Measurements from ENCODE around the gene IL17C. TPM values are rescaled to one million over a fixed set of nuclear protein-coding genes. Genes with fewer than 3 reads are reported as not detected.

Gene IL17C
- polyA plus RNA-seq, 1 of the 3 experiments (the other 2 are of a cell fraction) = 0.07 TPM

DNA sequence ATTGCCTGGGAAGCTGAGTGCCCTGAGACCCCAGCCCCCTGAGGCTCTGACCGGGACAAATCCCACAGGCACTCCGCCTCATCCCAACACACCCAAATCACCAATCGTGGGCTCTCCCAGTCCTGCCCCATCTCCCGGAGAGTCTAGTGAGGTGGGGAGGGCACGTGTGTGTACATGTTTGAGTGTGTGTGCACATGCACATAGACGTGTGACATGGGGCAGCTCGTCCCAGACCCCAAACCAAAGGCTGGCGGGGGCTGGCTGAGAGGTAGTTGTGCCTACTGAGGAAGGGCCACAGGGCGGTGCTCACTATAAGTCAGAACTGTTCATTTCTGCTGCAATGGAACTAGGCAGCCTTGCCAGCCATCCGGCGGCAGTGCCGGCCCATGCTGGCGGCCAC lies 39.3 kb downstream of the IL17C start:
- ChIA-PET POLR2A (no interaction called here), CTCF (no interaction called here)
- DNase-seq = no peak
- Histone ChIP-seq H3K4me3 (ENCODE audit: low read depth in 2 of 2, low read length in 1 of 2) (no peak overlapping the region), H2AFZ (ENCODE audit: low read depth) (no peak overlapping the region), H3K4me2 (no peak overlapping the region), H3K27me3 (ENCODE audit: insufficient read depth) (no peaks in the 10 kb centered on the region), H3K9me2 (no peaks in the 10 kb centered on the region), H3K4me1 (ENCODE audit: control insufficient read depth in 1 of 2, insufficient read depth in 2 of 2, low read depth in 1 of 2, low read length in 1 of 2) (peaks cover 0 to 5% of the 10 kb centered on the region in 2 experiments; a peak in 1 of 4 replicates), H4K20me1 (ENCODE audit: insufficient read depth) (no peaks in the 10 kb centered on the region), H3K79me2 (ENCODE audit: insufficient read depth) (no peaks in the 10 kb centered on the region), H3K9ac (no peak overlapping the region), H3F3A (replicated peaks; ENCODE audit: insufficient read depth) (no peaks in the 10 kb centered on the region), H3K9me3 (no peaks in the 10 kb centered on the region), H3K27ac (ENCODE audit: low read depth in 2 of 2, low read length in 1 of 2) (no peak overlapping the region), H3K36me3 (replicated peaks in 1 of 2; ENCODE audit: control insufficient read depth in 1 of 2, insufficient read depth in 2 of 2, low read length in 1 of 2) (no peaks in the 10 kb centered on the region)
- no peak for TF ChIP-seq IRF3 (IDR thresholded peaks at IDR 0.05; ENCODE audit: low read depth, low read length)
- no peak for TF ChIP-seq EZH2phosphoT487 (IDR thresholded peaks at IDR 0.05; ENCODE audit: borderline replicate concordance, low read depth)
- no peak for TF ChIP-seq MXI1 (IDR thresholded peaks at IDR 0.05; ENCODE audit: low read depth, low read length)
- no peak for TF ChIP-seq POLR2AphosphoS5 (IDR thresholded peaks at IDR 0.05; ENCODE audit: low read depth, low read length)
- no peak for TF ChIP-seq CHD2 (IDR thresholded peaks at IDR 0.05; ENCODE audit: low read length, partially characterized antibody)
- TF ChIP-seq MEF2A (IDR thresholded peaks at IDR 0.05; ENCODE audit: borderline replicate concordance, low read depth) = no peak
- TF ChIP-seq JUND (IDR thresholded peaks at IDR 0.05) = no peak
- no peak for TF ChIP-seq RXRA (IDR thresholded peaks at IDR 0.05; ENCODE audit: borderline replicate concordance, low read depth)
- TF ChIP-seq, protein P1, sequence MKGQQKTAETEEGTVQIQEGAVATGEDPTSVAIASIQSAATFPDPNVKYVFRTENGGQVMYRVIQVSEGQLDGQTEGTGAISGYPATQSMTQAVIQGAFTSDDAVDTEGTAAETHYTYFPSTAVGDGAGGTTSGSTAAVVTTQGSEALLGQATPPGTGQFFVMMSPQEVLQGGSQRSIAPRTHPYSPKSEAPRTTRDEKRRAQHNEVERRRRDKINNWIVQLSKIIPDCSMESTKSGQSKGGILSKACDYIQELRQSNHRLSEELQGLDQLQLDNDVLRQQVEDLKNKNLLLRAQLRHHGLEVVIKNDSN (IDR thresholded peaks at IDR 0.05; ENCODE audit: borderline replicate concordance, low read depth) = no peak
- TF ChIP-seq, protein P2, sequence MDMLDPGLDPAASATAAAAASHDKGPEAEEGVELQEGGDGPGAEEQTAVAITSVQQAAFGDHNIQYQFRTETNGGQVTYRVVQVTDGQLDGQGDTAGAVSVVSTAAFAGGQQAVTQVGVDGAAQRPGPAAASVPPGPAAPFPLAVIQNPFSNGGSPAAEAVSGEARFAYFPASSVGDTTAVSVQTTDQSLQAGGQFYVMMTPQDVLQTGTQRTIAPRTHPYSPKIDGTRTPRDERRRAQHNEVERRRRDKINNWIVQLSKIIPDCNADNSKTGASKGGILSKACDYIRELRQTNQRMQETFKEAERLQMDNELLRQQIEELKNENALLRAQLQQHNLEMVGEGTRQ (IDR thresholded peaks at IDR 0.05; ENCODE audit: borderline replicate concordance, low read depth, low read length) = no peak
- TF ChIP-seq NFIC (IDR thresholded peaks at IDR 0.05; ENCODE audit: borderline replicate concordance) = no peak
- TF ChIP-seq ELF1 (IDR thresholded peaks at IDR 0.05) = no peak
- TF ChIP-seq, protein P3, sequence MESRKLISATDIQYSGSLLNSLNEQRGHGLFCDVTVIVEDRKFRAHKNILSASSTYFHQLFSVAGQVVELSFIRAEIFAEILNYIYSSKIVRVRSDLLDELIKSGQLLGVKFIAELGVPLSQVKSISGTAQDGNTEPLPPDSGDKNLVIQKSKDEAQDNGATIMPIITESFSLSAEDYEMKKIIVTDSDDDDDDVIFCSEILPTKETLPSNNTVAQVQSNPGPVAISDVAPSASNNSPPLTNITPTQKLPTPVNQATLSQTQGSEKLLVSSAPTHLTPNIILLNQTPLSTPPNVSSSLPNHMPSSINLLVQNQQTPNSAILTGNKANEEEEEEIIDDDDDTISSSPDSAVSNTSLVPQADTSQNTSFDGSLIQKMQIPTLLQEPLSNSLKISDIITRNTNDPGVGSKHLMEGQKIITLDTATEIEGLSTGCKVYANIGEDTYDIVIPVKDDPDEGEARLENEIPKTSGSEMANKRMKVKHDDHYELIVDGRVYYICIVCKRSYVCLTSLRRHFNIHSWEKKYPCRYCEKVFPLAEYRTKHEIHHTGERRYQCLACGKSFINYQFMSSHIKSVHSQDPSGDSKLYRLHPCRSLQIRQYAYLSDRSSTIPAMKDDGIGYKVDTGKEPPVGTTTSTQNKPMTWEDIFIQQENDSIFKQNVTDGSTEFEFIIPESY (IDR thresholded peaks at IDR 0.05; ENCODE audit: borderline replicate concordance, low read depth) = no peak
- no peak for TF ChIP-seq RCOR1 (IDR thresholded peaks at IDR 0.05; ENCODE audit: low read length)
- no peak for TF ChIP-seq FOSL2 (IDR thresholded peaks at IDR 0.05; ENCODE audit: borderline replicate concordance, low read depth)
- TF ChIP-seq FOXM1 (IDR thresholded peaks at IDR 0.05; ENCODE audit: low read depth) = no peak
- no peak for TF ChIP-seq TEAD4 (IDR thresholded peaks at IDR 0.05; ENCODE audit: borderline replicate concordance, insufficient read depth)
- WGBS (ENCODE audit: low lambda C conversion rate) = 43% methylated on average over 9 of the region's 13 CpGs

Measured in SK-N-SH (cell line).